ENCODE data around the gene KLF2. TPM values are rescaled to one million over a fixed set of nuclear protein-coding genes. Genes with fewer than 3 reads are reported as not detected.

KLF2 gene
- total RNA-seq, 2 donors from 2014 or later = 34.9 to 146 TPM

DNA sequence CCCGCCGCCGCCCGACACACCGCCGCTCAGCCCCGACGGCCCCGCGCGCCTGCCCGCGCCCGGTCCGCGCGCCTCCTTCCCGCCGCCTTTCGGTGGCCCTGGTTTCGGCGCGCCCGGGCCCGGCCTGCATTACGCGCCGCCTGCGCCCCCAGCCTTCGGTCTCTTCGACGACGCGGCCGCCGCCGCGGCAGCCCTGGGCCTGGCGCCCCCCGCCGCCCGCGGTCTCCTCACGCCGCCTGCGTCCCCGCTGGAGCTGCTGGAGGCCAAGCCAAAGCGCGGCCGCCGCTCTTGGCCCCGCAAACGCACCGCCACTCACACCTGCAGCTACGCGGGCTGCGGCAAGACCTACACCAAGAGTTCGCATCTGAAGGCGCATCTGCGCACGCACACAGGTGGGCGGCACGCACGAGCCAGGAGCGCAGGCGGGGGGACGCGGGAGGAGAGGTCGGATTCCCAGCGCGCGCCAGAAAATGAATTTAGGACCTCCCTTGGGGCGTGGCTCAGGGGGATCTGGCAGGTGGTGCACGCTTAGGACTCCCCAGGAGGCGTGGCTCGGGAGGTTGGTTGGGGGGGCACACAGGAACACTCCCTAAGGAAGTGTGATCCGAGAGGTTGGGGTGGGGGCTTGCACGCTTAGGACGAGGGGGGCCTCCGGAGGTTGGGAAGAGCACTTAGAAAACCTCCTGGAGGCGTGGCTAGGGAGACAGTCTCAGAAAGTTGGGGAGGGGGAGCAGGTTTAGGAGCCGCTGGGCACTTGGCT, 1.2 kb downstream of the KLF2 start:
- ATAC-seq (ENCODE audit: insufficient number of reproducible peaks, low FRiP score, low read depth) (no peak), DNase-seq (ENCODE audit: low spot score) (no peak)
- Histone ChIP-seq H3K9me3 (no peaks in the 10 kb centered on the region), H3K36me3 (no peaks in the 10 kb centered on the region), H3K4me3 (peak overlapping the region; percentile 98), H3K27me3 (replicated peaks; ENCODE audit: insufficient read depth) (no peaks in the 10 kb centered on the region), H3K27ac (peak overlapping the region; percentile 98 to 99), H3K4me1 (ENCODE audit: control insufficient read depth in 1 of 2, low read depth in 2 of 2) (peaks cover 17 to 36% of the 10 kb centered on the region in 2 donors)
- TF ChIP-seq, protein P1, sequence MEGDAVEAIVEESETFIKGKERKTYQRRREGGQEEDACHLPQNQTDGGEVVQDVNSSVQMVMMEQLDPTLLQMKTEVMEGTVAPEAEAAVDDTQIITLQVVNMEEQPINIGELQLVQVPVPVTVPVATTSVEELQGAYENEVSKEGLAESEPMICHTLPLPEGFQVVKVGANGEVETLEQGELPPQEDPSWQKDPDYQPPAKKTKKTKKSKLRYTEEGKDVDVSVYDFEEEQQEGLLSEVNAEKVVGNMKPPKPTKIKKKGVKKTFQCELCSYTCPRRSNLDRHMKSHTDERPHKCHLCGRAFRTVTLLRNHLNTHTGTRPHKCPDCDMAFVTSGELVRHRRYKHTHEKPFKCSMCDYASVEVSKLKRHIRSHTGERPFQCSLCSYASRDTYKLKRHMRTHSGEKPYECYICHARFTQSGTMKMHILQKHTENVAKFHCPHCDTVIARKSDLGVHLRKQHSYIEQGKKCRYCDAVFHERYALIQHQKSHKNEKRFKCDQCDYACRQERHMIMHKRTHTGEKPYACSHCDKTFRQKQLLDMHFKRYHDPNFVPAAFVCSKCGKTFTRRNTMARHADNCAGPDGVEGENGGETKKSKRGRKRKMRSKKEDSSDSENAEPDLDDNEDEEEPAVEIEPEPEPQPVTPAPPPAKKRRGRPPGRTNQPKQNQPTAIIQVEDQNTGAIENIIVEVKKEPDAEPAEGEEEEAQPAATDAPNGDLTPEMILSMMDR (IDR thresholded peaks at IDR 0.05) = no peak

DNA sequence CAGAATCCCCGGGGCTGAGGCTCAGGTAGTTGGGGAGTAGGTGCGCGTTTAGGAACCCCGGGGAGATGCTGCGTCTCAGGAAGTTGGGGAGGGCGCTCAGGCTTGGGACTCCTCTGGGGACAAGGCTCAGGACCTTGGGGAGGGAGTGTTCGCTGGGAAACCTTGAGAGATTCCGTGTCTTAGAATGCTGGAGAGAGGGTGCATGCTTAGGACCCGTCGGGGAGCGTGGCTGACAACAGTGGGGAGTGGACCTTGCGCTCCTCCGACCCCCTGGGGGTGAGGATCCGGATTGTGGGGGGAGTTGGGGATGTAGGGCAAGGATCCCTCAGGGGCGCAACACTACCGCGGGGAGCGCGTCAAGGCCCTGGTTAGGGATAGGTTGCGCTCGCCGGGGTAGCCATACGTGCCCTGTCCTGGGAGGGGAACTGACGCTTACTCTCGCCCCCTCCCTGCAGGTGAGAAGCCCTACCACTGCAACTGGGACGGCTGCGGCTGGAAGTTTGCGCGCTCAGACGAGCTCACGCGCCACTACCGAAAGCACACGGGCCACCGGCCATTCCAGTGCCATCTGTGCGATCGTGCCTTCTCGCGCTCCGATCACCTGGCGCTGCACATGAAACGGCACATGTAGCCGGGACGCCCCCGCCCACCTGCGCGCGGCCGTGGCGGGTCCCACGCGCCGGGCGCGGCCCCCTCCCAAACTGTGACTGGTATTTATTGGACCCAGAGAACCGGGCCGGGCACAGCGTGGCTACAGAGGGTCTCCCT, 2.0 kb downstream of the KLF2 start:
- peaks cover 20 to 43% of the 10 kb centered on the region in 2 donors for H3K4me1 ChIP-seq (ENCODE audit: control insufficient read depth in 1 of 2, low read depth in 2 of 2)
- no peak for ATAC-seq (ENCODE audit: insufficient number of reproducible peaks, low FRiP score, low read depth)
- TF ChIP-seq, protein P1 (IDR thresholded peaks at IDR 0.05) = no peak

DNA sequence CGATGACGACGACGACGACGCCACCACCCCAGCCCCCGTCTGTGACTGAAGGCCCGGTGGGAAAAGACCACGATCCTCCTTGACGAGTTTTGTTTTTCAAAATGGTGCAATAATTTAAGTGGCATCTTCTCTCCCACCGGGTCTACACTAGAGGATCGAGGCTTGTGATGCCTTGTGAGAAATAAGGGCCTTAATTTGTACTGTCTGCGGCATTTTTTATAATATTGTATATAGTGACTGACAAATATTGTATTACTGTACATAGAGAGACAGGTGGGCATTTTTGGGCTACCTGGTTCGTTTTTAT, 2.5 kb downstream of the KLF2 start:
- Histone ChIP-seq H3K4me3 (peak overlapping the region; percentile 98), H3K9me3 (no peaks in the 10 kb centered on the region), H3K27ac (peak overlapping the region; percentile 98 to 99), H3K27me3 (replicated peaks; ENCODE audit: insufficient read depth) (no peaks in the 10 kb centered on the region), H3K4me1 (ENCODE audit: control insufficient read depth in 1 of 2, low read depth in 2 of 2) (peaks cover 20 to 48% of the 10 kb centered on the region in 2 donors), H3K36me3 (no peaks in the 10 kb centered on the region)
- no peak for DNase-seq (ENCODE audit: low spot score)
- TF ChIP-seq, protein P1 (IDR thresholded peaks at IDR 0.05) = no peak
- ATAC-seq (ENCODE audit: insufficient number of reproducible peaks, low FRiP score, low read depth) = no peak

More for the DNA sequence above, 2.0 kb downstream of the KLF2 start:
- H3K36me3 ChIP-seq = no peaks in the 10 kb centered on the region
- peak overlapping the region; percentile 98 to 99 for H3K27ac ChIP-seq
- DNase-seq (ENCODE audit: low spot score) = no peak
- H3K4me3 ChIP-seq = peak overlapping the region; percentile 98
- H3K9me3 ChIP-seq = no peaks in the 10 kb centered on the region
- no peaks in the 10 kb centered on the region for H3K27me3 ChIP-seq (replicated peaks; ENCODE audit: insufficient read depth)

DNA sequence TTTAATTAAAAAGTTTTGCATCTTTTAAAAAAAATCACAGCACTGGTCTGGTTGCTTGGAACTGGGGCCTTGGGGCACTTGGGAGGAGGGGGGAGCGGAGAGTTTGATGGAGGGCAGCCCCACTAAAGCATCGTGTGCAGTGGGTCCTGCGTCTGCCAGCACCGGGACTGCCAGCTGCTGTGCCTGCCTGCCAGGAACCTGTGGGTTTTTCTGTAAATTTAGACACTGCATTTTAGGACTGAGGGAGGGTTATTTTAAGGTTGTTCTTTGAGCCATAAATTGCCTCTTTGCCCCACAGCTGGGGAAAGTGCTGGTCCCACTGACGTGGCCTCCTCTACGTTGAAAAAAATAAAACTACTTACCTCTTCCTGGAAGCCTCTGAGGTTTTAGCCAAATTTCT, 2.9 kb downstream of the KLF2 start:
- no peaks in the 10 kb centered on the region for H3K9me3 ChIP-seq
- H3K27me3 ChIP-seq (replicated peaks; ENCODE audit: insufficient read depth) = no peaks in the 10 kb centered on the region
- TF ChIP-seq, protein P1 (IDR thresholded peaks at IDR 0.05) = no peak
- peaks cover 20 to 50% of the 10 kb centered on the region in 2 donors for H3K4me1 ChIP-seq (ENCODE audit: control insufficient read depth in 1 of 2, low read depth in 2 of 2)
- no peak for ATAC-seq (ENCODE audit: insufficient number of reproducible peaks, low FRiP score, low read depth)
- no peak for DNase-seq (ENCODE audit: low spot score)
- H3K36me3 ChIP-seq = no peaks in the 10 kb centered on the region
- peak overlapping the region; percentile 98 to 99 for H3K27ac ChIP-seq
- peak overlapping the region; percentile 98 for H3K4me3 ChIP-seq
